Hepatocyte (in vitro differentiated cells): ENCODE measurements around the gene NLRP10. TPM values are rescaled to one million over a fixed set of nuclear protein-coding genes. Genes with fewer than 3 reads are reported as not detected.

Experiments
- DNase-seq: peaks from one replicate; pipeline ENCODE4 v3.0.0-alpha.2; 2016; ENCODE audit warnings: low spot score
- H2AFZ ChIP-seq: fragments of 200-600 bp; sonication (generic); 2 replicates; pipeline ENCODE4 v1.6.0; 2016; ENCODE audit warnings: antibody characterized with exemption, mild to moderate bottlenecking
- H3K27ac ChIP-seq: fragments of 200-600 bp; sonication (generic); 2 replicates; pipeline ENCODE4 v1.5.1; 2016; ENCODE audit warnings: mild to moderate bottlenecking
- H3K27me3 ChIP-seq: fragments of 200-600 bp; sonication (generic); 2 replicates; pipeline ENCODE4 v1.6.1; 2016
- H3K36me3 ChIP-seq: fragments of 200-600 bp; sonication (generic); replicated peaks from 2 replicates; pipeline ENCODE4 v1.5.1; 2016; ENCODE audit warnings: low read depth; ENCODE audit not compliant: insufficient read depth
- H3K4me1 ChIP-seq: fragments of 200-600 bp; sonication (generic); 2 replicates; pipeline ENCODE4 v1.5.1; 2016; ENCODE audit warnings: mild to moderate bottlenecking, moderate library complexity; ENCODE audit not compliant: insufficient read depth
- H3K4me2 ChIP-seq: fragments of 200-600 bp; sonication (generic); 2 replicates; pipeline ENCODE4 v1.6.0; 2016
- H3K4me3 ChIP-seq: fragments of 200-600 bp; sonication (generic); 2 replicates; pipeline ENCODE4 v1.5.1; 2016; ENCODE audit warnings: mild to moderate bottlenecking
- H3K79me2 ChIP-seq: fragments of 200-600 bp; sonication (generic); 2 replicates; pipeline ENCODE4 v1.6.0; 2017; ENCODE audit warnings: mild to moderate bottlenecking
- H3K9me2 ChIP-seq: fragments of 200-600 bp; sonication (generic); replicated peaks from 2 replicates; pipeline ENCODE4 v1.6.0; 2017; ENCODE audit warnings: mild to moderate bottlenecking; ENCODE audit not compliant: insufficient read depth
- H3K9me3 ChIP-seq: fragments of 200-600 bp; sonication (generic); 2 replicates; pipeline ENCODE4 v1.5.1; 2016; ENCODE audit warnings: low read depth, mild to moderate bottlenecking
- H4K20me1 ChIP-seq: fragments of 200-600 bp; sonication (generic); 2 replicates; pipeline ENCODE4 v1.6.0; 2016; ENCODE audit warnings: mild to moderate bottlenecking; ENCODE audit not compliant: insufficient read depth, poor library complexity, severe bottlenecking
- EZH2 ChIP-seq: fragments of 200-600 bp; sonication (generic); IDR thresholded peaks from 2 replicates; pipeline ENCODE4 v1.6.1; 2016; ENCODE audit warnings: antibody characterized with exemption, mild to moderate bottlenecking, borderline replicate concordance
- EZH2phosphoT487 ChIP-seq: fragments of 200-600 bp; sonication (generic); IDR thresholded peaks from one replicate; pipeline ENCODE4 v1.6.1; 2018; ENCODE audit warnings: antibody characterized with exemption, mild to moderate bottlenecking, low read depth, moderate library complexity; ENCODE audit not compliant: unreplicated experiment, severe bottlenecking
- WGBS: methylation state at CpG from one replicate; pipeline ENCODE4 v1.1.6; 2016; ENCODE audit warnings: low lambda C conversion rate; ENCODE audit errors: missing lambda C conversion rate; 5-methylcytosine and 5-hydroxymethylcytosine counted together
- polyA plus RNA-seq: library from polyadenylated mRNA; unstranded; fragments of >200 nt; fragmentation: Nextera tagmentation; extraction: Ambion mirVana; gene quantifications from 2 replicates; pipeline ENCODE4 v1.2.1, GENCODE V29; 2016
- total RNA-seq: library from RNA; depleted of rRNA; stranded (reverse); fragments of >200 nt; gene quantifications from 2 replicates; pipeline ENCODE4 v1.2.3, GENCODE V29; 2014
- TF ChIP-seq, protein P1 (sequence below): fragments of 200-600 bp; sonication (generic); IDR thresholded peaks from 2 replicates; pipeline ENCODE4 v1.5.1; 2016; ENCODE audit warnings: antibody characterized with exemption, mild to moderate bottlenecking; ENCODE audit not compliant: poor library complexity

Gene NLRP10
- total and polyA plus RNA-seq, 2 experiments from 2014 or later = 1.1 TPM; not detected in 1

DNA sequence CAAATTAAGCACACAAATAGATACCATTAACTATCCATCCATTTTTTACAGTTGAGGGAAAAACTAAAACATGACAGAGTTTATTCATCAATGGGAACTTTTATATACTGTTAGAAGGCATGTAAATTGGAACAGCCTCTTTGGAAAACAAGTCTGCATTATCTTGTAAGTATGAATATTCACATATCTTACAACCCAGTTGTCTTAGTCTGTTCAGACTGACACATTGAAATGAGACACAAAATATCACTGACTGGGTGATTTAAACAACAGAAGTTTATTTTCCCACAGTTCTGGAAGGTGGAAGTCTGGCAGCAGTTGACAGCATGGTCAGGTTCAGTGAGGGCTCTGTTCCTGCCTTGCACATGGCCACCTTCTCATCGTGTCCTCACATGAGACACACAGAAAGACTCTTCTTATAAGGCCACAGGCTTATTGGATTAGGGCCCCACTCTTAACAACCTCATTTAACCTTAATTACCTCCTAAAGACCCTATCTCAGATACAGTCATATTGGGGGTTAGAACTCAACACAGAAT is 16.4 kb upstream of the NLRP10 start:
- TF ChIP-seq EZH2 (no peak), EZH2phosphoT487 (no peak)
- TF ChIP-seq, protein P1, sequence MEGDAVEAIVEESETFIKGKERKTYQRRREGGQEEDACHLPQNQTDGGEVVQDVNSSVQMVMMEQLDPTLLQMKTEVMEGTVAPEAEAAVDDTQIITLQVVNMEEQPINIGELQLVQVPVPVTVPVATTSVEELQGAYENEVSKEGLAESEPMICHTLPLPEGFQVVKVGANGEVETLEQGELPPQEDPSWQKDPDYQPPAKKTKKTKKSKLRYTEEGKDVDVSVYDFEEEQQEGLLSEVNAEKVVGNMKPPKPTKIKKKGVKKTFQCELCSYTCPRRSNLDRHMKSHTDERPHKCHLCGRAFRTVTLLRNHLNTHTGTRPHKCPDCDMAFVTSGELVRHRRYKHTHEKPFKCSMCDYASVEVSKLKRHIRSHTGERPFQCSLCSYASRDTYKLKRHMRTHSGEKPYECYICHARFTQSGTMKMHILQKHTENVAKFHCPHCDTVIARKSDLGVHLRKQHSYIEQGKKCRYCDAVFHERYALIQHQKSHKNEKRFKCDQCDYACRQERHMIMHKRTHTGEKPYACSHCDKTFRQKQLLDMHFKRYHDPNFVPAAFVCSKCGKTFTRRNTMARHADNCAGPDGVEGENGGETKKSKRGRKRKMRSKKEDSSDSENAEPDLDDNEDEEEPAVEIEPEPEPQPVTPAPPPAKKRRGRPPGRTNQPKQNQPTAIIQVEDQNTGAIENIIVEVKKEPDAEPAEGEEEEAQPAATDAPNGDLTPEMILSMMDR = no peak
- no peaks in the 10 kb centered on the region for H3K9me2 ChIP-seq
- no peaks in the 10 kb centered on the region for H3K36me3 ChIP-seq
- DNase-seq = no peak
- H3K27me3 ChIP-seq = no peaks in the 10 kb centered on the region
- H2AFZ ChIP-seq = no peak overlapping the region
- no peak overlapping the region for H3K4me3 ChIP-seq
- no peaks in the 10 kb centered on the region for H4K20me1 ChIP-seq
- H3K27ac ChIP-seq = no peak overlapping the region
- WGBS = 82% methylated on average over 1 of the region's 1 CpG
- H3K4me1 ChIP-seq = peaks cover 5% of the 10 kb centered on the region
- no peaks in the 10 kb centered on the region for H3K79me2 ChIP-seq
- H3K4me2 ChIP-seq = no peak overlapping the region
- no peaks in the 10 kb centered on the region for H3K9me3 ChIP-seq

DNA sequence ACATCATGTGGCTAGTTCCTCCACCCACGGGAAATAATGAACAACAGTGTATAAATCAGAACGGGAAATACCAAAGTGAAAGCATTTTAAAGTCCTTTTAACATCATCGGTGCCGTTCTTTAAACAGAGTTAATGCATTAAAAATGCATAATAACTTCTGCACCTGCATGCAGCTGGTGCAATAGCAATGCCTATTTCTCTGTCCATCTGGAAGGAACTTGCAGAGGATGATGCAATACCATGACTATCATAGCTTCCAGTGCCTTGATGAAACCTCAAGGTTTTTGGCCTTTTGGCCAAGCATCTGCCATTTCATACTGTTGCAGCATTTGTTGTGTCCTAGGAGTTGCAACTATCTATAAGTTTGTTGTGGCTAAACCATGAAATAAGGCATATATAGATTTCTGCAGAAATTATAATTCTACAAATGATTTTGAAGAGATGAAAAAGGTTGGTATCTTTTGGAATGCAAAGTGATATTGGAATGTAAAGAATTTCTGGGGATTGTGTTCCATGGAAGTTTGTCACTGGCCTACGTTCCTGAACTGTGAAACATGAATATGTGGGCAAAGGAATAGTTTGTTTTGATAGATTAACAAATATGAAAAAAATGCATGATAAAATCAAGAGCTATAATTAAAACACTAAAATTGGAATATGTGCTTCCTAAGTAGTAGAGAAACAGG is 12.1 kb upstream of the NLRP10 start:
- DNase-seq = no peak
- no peaks in the 10 kb centered on the region for H3K4me1 ChIP-seq
- H3K9me2 ChIP-seq = no peaks in the 10 kb centered on the region
- TF ChIP-seq EZH2 = no peak
- TF ChIP-seq, protein P1 = no peak
- no peak for TF ChIP-seq EZH2phosphoT487
- H2AFZ ChIP-seq = no peak overlapping the region
- WGBS = 78% methylated on average over 5 of the region's 5 CpGs
- H3K27ac ChIP-seq = no peak overlapping the region
- no peaks in the 10 kb centered on the region for H4K20me1 ChIP-seq
- no peaks in the 10 kb centered on the region for H3K9me3 ChIP-seq
- H3K79me2 ChIP-seq = no peaks in the 10 kb centered on the region
- H3K4me2 ChIP-seq = no peak overlapping the region
- no peak overlapping the region for H3K4me3 ChIP-seq
- no peaks in the 10 kb centered on the region for H3K36me3 ChIP-seq
- H3K27me3 ChIP-seq = no peaks in the 10 kb centered on the region

DNA sequence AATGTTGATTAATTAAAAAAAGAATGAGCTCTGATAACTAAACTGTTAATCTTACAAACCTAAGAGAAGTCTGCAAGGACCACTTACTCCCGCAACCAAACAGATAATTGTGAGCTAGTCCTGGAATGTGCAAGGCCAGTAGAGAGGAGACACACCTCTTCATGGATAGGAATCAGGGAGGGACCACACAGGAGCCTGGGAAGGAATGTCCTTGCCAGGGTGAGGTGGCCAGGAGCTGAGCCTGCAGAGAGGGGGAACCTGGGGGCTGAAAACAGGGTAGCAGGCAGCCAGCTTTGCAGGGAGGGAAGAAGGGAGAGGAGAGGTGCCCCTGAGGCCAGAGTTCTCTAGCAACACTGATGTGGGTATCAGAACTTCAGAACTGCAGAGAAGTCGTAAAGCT is 9.4 kb upstream of the NLRP10 start:
- Histone ChIP-seq H3K4me2 (no peak overlapping the region), H3K9me3 (no peaks in the 10 kb centered on the region), H3K4me3 (no peak overlapping the region), H3K36me3 (no peaks in the 10 kb centered on the region), H3K27me3 (no peaks in the 10 kb centered on the region), H3K79me2 (no peaks in the 10 kb centered on the region), H4K20me1 (no peaks in the 10 kb centered on the region), H3K9me2 (no peaks in the 10 kb centered on the region), H3K27ac (no peak overlapping the region), H2AFZ (no peak overlapping the region), H3K4me1 (no peaks in the 10 kb centered on the region)
- DNase-seq = no peak
- 83% methylated on average over 2 of the region's 2 CpGs for WGBS
- TF ChIP-seq, protein P1 = no peak
- TF ChIP-seq EZH2 = no peak
